ENCODE results near the gene MRPL10.
"Not testable (repeated sequence)": the region's sequence is repeated elsewhere in the genome, so short reads cannot be mapped to it uniquely, and the experiment has no call there.

Gene MRPL10

DNA sequence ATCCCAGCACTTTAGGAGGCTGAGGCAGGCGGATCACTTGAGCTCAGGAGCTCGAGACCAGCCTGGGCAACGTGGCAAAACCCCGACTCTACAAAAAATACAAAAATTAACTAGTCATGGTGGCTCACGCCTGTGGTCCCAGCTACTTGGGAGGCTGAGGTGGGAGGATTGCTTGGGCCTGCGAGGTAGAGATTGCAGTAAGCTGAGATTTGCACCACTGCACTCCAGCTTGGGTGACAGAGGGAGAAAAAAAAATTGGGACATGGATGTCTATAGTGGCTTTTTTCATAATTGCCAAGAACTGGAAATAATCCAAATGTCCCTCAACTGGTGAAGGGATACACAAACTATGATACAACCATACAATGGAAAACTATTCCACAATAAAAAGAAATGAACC lies 38.4 kb downstream of the MRPL10 start:
- no peak for DNase-seq (ENCODE audit: low read depth, low spot score)

DNA sequence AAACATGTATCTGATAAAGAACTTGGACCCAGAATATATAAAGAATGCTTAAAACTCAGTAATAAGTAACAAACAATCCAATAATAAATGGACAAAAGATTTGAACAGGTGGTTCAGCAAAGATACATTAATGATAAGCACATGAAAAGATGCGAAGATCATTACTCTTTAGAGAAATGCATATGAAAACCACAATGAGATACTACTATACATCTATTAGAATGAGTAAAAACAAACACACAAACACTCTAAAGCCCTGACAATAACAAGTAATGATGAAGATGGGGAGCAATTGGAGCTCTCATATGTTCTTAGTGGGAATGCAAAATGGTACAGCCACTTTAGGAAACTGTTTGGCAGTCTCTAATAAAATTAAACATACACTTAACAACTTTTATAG lies 38.9 kb downstream of the MRPL10 start:
- DNase-seq (ENCODE audit: low read depth, low spot score), result no peak

DNA sequence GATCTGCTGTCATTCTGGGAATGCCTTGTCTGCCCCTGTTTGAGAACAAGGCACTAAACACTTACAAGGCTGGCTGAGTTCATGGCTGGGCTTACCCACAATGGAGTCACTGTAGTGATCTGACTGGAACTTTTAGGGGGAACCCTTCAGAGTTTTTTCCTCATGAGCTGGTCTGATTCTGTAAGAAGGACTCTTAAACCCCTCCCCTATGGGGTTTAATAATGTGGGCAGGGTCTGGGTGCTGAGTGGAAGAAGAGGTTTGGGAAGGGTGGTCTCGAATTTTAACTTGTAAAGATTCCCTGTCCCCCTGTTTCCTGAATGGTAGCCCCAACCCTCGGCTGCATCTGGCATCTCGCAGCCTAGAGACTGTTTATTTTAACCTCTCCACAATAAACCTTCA lies 40.3 kb downstream of the MRPL10 start:
- DNase-seq (ENCODE audit: low read depth, low spot score), result no peak

DNA sequence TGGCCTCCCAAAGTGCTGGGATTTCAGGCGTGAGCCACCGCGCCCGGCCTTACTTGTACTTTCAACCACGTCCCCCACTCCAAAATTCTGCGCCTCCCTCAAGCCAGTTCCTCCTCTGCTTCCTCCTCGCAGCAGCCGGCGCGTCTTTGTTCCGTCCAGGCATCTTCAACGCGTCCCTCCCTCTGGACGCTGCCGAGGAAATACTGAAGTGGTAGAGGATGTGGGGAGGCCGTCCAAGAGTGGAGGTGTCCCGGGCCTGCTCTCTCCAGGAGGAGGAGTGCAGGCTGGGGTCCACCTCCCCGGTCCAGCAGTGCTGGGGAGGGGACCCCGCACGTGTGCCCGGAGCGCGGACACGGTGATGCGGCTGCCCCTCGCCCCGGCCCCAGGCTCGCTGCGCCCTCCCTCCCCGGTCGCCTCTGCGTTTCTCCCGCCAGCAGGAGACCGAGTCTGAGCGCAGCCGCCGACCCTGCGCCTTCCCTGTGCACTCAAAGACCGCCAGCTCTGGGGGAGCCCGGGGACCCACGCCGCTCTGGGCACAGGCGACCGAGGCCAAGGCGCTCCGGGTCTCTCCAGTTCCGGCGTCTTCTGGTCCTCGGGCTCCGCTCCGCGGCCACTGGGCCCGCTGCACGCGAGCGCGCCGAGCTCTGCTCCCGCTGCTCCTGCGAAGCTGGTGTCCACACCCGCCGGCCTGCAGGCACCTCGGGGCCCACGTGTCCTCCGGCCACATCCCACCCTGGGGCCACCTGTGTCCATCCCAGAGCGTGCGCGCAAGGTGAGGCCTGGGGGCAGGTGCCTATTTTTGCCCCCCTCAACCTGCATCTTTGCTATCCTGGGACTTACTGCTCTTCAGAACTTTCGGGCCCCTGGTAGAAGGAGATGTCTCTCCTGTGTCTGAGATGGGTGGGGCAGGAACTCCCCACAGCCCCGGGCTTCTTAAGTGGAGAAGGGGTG lies 41.5 kb downstream of the MRPL10 start:
- no peak for DNase-seq (ENCODE audit: low read depth, low spot score)

DNA sequence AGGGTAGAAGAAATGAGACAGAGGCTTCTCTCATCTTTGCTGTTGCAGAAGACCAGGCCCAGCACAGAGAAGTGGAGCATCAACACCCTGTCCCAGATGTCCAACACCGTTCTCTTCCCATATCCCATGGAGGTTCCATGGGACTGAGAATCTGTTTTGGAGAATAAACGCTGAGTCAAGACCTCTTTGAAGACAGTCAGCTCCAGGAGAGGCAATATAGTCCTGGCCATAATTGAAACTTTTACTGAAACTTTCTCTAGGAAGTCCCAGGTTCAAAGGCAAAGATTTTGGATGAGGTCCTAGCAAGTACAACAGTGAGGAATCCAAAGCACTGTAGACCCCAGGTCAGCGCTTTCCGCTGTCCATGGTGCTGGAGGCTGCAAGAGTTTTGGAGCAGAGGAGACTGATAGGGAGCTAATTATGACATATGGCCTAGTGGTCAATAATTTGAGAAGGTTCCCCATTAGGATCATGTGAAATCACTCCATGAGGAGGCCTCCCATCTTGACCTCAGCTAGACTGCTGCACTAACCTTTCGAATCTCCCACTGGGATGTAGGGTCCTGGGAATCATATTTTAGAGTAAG lies 45.7 kb downstream of the MRPL10 start:
- DNase-seq (ENCODE audit: low read depth, low spot score), result no peak

DNA sequence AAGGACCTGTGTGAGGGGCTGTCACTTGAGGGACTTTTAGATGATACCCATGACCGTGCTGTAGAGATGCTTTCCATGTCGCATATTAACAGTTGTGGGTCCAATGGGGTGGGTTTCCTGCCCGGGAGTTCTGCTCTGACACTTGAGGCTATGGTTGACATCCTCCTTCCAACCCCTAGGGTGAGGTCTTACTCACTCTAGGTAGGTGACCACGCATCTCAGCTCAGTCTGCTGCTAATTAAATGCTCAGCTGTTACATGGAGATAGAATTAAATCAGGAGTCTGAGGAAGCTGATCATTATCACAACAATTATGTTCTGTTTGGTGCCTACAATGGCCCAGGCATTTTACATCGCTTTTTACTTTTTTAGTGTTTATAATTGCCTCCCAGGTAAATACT lies 49.9 kb downstream of the MRPL10 start:
- no peak for DNase-seq (ENCODE audit: low read depth, low spot score)

DNA sequence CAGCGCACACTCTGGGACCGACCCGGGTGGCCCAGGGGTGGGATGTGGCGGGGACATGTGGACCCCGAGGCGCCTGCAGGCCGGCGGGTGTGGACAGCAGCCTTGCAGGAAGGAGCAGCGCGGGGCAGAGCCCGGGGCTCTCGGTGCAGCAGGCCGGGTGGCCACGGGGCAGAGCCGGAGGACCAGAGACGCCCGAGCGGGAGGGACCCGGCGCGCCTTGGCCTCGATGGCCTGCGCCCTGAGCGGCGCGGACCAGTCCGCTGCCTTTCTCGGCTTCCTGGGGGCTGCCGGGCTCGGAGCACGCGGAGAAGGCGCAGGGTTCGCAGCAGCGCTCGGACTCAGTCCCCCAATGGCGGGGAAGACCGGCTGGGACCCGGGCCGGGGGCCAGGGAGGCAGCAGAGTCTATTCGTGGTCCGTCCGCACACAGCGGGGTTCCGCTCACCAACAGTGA lies 53.1 kb downstream of the MRPL10 start:
- no peak for DNase-seq (ENCODE audit: low read depth, low spot score)

DNA sequence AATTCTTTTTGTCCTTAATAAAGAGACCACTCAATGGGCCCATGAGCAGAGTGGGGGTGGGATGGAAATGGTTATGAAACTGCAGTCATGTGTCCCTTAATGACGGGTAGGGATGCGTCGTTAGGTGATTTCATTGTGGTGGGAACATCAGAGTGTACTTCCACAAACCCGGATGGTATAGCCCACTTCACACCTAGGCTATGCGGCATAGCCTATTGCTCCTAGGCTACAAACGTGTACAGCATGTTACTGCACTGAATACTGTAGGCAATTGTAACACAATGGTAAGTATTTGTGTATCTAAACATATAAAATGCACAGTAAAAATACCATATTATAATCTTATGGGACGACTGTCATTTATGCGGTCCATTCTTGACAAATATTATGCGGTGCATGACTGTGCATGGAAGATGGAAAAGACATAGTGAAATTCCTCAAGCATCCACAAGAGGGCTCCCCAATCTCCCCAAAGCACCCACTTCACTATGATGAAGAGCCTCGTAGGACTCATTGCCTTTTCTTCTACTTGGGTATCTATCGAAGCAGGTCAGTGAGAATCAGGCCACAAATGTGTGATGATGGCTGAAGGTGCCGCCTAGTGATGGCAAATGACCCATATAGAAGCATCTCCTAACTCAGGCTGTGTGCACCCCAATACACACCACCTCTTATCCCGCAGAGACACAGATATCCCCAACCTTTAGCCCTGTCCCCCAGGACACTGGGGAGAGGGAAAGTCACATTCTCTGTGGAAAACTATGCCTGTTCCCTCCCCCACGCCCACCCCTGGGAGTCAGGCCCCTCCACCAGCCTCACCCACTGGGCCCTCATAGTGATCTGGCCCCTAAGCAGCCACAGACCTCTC lies 54.8 kb downstream of the MRPL10 start:
- no peak for DNase-seq (ENCODE audit: low read depth, low spot score)

DNA sequence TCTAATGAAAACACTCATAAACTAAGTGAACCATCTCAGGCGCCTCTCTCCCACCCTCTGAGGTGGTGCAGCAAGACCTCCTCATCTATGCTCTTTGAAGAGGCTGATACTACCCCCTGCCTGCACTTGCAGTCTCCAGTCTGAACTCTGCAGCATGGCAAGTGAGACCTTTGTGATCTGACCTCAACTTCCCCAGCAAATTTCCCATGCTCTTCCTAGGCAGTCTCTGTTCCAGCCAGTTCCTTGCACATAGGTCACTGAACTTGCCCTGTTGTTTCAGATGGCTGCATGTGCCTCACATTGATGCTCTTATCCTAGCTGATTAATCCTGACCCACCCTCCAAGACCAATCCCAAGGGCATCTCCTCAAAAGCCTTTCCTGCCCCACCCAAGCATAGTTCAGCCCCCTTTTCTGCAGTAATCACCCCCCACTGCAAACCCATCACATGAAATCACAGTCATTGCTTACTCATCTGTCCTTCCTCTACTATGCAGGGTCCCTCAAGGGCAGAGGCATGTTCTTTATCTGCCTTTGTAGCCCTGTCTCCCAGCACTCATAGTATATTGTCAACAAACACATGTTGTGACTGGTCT lies 56.3 kb downstream of the MRPL10 start:
- DNase-seq (ENCODE audit: low read depth, low spot score), result no peak

DNA sequence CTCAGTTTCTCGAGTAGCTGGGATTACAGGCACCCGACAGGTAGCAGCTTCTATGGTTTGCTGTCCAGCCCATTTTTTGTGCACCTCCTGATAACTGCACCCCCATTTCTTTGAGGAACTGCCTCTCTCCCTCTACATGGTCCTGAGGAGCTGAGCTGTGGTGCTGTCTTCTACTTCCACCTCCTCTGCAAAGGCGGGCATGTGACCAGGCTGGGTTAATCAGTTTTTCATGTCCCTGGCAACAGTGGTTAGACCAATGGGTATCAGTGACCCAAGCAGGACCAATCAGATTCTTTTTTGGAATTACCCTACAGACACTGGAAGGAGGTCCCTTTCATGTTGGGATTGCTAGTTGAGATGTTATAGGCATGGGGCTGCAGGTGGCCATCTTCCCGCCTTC lies 57.0 kb downstream of the MRPL10 start:
- DNase-seq (ENCODE audit: low read depth, low spot score), result no peak

DNA sequence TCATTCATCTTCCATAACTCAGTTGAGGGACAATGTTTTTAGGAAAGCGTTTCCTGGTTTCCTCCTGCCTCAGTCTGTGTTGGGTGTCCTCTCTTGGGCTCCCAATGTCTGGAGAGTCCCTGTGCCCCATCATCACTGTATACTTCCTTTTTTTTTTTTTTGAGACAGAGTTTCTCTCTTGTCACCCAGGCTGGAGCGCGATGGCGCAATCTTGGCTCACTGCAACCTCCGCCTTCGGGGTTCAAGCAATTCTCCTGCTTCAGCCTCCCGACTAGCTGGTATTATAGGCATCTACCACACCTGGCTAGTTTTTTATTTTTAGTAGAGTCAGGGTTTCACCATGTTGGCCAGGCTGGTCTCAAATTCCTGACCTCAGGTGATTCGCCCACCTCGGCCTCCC lies 57.7 kb downstream of the MRPL10 start:
- not testable (repeated sequence) for DNase-seq (ENCODE audit: low read depth, low spot score)

All from activated naive CD8-positive, alpha-beta T cell treated with anti-CD3 and anti-CD28 coated beads, Interleukin-2, amount 50 U/mL, for 16 hours (primary cell).